Stimulated activated CD4-positive, alpha-beta T cell treated with anti-CD3 and anti-CD28 coated beads, Interleukin-1b, Interleukin-23, amount 100 ng/mL, for 48 hours (primary cell): Measurements from ENCODE around the gene PAK6.

ENCODE experiments used
- DNase-seq: peaks from one replicate; pipeline ENCODE4 v3.0.0-alpha.2; 2020

PAK6 gene

DNA sequence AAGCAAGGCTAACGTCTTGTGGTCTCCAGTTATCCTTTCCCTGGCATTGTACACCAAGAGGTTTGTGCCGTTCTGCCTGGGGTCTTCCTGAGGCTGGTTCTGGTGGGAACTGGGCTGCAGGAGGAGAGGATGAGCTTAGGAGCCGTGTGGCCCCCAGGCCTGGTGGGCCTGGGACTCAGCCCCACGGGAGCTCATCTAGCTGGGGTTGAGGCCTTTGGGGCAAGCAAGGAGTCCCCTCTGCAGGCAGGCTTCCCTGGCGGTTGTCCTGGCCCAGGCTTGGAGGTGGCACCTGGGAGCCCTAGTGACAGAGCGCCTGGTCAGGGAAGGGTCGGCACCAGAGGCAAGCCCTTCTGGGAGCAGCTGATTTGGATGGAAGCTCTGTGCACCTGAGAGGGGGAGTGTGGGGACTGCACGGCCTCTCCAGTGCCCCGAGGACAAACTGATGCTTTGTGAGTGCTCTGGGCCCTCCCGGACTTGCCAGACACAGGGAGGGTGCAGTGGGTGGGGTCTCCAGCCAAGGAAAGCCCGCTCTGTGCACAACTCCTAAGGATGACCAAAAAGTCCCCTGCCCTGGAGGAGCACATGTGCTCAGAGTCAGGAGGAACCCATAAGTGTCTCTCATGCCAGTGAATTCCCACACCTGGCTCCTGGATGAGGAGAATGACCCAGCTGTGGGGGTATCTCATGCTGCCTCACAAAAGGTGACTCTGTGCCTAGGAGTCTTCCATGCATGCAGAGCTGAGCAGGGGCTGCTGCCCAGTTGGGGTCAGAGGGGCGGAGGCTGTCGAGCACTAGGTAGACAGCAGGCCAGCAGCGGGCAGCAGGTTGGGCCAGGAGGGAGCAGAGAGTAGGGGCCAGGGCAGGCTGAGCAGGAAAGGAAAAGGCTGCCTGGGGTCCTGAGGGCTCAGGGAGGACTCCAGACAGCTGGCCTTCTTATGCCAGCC lies 2.7 kb downstream of the PAK6 start:
- no peak for DNase-seq

DNA sequence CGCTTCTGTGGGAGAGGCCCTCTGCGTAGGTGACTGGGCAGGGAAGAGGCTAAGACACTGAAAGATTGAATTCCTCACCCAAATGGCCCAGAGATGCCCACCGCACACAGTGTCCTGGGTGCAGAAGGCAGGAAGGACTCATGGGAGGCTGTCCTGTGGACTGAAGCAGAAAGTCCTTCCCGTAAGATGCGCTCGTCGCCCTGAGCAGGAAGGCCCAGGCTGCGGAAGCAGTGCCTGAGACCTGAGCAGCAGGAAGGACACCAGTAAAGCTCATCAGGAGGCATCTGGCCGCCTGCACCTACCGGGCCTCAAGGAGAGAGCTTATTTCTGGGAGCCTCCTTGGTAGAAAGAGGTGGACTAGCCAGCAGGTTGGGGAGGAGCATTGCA lies 3.3 kb downstream of the PAK6 start:
- no peak for DNase-seq

DNA sequence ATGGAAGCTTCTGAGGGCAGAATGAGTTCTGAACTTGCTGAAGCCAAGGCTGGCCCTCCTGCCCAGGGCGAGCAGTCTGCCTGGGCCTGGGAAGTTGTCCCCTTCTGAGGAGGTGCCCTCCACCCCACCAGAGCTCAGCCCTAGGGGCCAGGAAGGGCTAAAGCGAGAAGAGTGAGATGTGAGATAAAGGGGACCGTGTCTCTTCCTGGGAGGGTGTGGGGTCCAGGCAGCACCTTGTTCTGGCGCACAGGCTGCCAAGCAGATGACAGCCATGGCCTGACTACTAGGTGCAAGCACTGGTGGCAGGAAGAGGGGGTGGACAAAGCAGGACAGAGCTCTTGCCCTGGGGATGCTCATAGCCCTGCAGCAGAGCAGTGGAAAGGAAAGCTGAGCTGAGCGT lies 3.7 kb downstream of the PAK6 start:
- DNase-seq = no peak

DNA sequence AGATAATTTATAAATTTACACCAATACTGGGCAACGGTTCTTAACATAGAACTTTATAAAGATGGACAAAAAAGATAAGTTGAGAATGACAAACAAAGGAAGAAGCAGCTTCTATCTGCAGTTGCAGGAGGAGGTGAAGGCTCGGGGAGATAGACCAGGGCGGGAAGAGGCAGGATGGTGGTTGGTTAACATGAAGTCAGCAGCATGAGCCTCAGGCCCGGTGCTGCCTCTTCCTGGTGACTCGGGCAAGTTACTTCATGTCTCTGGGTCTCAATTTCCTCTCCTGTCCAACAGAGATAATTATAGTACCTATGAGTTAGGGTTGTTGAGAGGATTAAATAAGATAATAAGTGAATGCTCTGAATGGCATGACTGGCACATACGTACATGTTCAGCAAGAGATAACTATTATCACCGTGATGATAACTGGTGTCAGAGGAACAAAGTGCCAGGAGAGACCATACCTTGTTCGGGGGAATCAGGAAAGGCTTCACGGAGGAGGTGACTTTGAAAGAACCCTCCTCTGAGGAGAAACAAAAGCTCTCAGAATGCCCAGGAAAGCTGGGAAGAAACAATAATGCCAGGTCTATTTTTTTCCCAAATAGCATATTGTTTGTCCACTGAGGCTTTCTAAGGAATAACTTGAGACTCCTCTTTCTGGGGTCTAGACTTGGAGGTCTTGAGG lies 4.4 kb downstream of the PAK6 start:
- DNase-seq = no peak

DNA sequence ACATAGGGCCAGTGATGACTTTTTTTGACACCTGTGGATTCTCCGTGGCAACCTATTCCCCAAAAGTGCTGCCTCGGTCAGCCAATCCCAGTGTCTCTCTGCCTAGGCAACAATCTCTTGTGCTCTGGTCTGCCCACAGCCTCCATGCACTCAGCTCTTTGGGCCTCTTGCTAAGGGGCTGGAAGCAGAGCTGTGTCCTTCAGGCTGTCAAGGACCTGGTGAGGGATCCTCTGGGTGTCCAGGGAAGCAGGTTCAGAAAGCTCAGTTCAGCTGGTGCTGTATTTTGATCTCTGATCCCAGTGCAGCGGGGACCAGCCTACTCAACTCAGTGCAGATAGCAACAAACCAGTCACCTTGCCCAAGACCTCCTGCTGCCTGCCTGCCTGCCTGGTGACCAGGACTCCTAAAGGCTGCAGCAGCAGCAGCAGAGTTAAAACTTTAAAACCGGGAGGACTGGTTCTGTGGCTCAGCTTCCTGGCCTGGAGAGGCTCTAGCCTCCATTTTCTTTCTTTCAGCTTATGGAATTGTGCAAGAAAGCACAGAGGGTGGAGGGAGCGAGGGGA lies 6.2 kb downstream of the PAK6 start:
- no peak for DNase-seq

DNA sequence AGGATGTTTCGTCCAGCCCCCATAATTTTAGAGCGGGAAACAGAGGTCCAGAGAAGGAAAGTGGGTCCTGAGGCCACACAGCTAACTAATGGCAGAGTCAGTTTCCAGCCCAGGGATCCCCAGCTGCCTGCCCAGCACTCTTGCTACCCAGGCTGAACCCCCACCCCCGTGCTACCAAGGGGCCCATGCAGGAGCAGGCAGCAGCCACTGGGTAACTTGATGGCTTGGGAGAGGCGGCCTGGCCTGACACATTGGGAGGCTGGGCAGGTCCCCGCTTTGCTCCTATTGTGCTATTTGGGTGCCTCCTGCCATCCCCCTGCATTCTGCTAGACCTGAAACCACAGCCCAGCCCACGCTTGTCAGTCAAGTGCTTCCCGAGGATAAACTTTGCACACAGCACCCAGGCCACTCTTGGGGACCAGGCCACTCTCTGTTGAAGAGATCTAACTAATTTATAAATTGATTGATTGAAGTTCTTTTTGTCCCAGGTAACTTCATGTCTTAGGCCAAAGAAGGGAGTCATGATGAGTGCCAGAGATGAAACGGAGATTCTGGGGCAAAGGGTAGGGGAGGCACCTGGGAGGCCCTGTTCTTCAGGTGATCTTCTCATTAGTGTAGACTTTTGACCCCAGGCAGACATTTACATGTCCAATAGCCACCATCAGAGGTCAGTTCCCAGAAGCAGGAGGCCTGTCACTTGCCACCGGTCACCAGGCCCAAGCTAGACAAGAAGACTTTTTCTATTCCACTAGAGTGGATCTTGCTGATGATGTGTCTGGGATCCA lies 7.0 kb downstream of the PAK6 start:
- no peak for DNase-seq

DNA sequence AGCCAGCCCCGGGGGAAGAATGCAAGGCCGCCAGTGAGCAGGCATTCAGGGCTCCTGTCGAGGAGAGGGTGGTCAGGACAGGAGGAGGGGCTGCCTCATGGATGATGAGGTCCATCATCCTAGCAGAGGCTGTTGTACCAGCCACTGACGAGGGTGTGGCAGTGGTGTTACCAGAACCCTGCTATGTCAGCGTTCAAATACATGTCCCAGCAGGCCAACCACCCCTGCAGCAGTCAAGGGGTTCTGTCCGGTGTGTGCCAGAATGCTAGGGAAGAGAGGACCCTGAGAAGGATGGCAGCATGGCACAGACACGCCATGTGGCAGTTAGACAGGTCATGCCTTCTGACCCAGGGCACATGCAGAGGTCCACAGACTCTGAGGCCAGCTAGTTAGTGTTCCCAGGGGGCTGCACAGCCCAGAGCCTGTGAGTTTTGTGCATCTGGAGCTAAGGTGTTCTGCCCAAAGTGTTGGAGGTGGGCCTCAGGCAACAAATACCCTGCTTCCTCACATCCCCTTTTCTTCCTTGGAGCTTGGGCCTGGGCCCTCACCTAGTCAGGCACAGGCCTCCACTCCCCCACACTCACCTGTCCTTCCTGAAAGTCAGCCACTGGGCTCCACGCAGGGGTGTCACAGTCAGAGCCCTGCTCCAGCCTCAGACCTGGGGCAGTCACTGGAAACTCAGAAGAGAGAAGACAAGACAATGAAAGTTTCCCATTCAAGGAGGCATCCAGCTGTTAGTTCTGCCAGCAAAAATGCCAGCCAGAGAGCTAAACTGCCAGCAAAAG lies 7.8 kb downstream of the PAK6 start:
- DNase-seq = no peak

DNA sequence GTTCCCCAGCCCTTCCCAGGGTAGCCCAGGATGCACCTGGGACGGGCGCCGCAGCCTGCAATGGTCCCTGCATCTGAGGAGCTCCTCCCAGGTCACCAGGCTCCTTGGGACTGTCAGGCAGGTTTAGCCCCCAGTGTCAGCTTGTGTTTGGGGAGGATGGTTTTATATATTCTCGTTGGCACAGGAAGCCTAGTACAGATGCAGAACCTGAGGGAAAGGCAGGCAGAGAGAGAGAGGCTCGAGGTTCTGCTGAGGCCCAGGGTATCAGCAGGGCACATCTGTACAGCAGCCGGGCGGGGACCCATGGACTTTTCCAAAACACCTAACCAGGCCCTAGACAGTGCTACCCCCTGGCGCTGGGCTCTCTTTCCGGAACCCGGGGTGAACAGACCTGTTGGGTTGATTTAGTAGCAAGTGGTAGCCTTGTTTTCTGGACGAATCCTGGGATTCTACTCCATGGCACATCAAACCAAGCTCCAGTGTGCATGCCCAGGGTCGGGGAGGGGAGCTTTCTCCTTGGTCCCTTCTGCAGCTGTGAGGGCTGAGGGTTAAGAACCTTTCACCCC lies 8.6 kb downstream of the PAK6 start:
- DNase-seq = no peak

DNA sequence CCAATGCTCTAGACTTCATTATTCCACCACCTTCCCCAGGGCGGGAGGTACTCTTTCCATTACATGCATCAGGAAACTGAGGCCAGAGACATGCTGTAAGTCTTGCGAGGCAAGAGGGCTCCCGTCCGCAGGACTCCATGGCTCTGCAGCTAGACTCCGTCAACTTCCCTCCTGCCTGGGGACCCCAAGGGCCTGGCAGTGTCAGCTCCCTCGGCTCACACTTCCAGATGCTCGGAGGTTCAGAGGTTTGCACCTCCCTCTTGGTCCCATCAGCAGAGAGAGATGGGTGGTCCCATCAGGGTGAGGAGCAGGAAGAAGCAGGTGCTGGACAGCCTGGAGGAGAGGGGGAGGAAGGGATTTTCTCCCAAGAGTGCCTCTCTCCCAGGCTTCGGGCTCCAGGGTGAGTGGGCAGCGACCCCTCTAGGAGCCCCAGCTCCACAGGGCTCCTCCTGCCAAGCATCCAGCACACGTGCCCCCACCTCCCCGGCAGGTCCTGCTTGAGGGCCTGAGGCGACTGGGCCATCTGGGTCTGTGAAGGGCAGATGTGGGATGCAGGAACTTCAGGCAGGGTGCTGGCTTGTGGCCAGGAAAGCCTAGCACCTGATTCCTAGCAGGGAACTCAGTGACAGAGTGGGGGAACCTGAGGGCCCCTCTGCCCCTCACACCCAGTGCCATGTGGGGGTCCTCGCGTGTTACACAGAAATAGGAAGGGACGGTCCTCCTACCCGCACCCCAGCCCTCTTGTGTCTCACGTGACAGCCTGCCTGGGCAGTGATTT lies 9.3 kb downstream of the PAK6 start:
- no peak for DNase-seq

DNA sequence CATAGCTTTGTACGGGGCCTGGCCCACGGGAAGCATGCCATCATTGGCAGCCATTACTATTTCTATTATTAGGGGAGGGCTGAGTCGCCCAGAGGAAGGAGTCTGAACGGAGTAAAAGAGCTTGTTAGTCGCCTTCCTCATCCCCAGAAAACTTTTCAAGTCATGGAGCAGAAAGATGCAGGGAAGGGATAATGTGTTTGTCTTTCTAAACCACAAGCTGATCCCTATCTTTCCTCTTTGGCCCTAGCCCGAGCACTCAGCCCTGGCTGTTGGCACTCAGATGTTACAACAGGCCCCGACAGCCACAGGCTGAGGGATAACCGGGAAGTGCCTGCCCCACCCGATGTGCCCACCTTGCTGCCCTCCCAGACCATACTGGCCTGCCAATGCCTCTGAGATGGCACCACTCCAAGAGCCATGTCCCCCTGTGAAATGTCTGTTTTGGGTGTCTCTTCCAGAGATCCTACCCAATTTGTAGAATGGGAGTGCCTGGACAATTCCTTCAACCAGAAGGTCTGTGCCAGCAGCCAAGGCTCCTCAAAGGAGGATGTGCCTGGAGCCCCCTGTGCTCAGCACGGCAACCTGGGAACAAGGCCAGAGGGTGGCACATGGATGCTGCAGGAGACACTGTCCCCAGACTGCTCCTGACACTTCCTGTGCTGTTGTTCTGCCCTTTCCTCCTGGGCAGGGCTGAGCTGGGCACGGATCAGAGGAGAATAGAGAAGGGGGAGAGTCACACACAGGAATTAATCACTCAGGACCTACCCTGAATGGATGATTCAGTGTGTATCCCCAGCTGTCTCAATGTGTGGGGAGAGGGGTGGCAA lies 10.8 kb downstream of the PAK6 start:
- DNase-seq = no peak

DNA sequence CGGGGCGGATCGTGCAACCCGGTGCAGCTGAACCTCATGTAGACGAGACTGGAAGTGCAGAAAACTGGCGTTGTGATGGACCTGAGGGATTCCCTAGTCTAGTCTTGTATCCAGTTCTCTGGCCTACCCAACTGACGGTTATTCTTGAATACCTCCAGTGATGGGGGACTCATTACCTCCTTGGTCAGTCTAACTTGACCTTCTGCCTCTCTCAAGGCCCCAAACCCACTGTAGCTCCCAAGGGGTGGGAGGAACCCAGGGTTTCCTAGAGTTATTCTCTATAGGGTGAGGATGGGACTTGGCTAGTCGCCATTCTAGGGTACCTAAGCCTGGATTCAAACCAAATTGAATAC lies 11.4 kb downstream of the PAK6 start:
- no peak for DNase-seq

DNA sequence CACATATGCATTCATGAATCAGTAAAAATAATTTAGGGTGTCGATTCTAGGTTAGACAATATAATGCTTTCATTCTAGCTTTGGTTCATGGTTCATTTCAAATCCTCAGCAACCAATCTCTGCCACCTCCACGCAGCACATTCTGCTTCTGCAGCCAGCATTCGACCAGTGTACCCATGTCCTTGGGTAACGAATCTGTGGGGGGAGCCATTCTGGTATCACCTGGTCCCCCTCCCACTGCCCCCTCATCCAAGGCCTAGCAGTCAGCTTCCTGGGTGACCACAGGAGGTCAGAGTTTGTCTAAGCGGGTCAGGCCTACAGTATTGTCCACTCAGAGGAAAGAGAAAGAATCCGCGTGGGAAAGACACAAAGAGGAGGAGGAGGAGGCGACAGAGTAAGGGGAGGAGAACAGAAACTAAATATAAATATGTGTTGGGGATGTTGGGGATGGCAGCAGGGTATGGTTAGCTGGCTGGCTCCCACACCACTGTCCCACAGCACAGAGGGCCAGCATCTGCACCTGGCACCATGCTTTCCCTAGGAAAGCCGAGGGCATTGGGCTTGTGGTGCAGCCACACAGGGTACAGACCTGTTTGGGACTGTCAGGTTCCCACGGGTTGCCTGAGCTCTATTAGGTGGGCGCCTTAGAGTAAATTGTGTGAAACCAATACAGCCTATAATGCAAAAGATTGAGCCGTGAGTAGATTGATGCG lies 12.1 kb downstream of the PAK6 start:
- DNase-seq = no peak

DNA sequence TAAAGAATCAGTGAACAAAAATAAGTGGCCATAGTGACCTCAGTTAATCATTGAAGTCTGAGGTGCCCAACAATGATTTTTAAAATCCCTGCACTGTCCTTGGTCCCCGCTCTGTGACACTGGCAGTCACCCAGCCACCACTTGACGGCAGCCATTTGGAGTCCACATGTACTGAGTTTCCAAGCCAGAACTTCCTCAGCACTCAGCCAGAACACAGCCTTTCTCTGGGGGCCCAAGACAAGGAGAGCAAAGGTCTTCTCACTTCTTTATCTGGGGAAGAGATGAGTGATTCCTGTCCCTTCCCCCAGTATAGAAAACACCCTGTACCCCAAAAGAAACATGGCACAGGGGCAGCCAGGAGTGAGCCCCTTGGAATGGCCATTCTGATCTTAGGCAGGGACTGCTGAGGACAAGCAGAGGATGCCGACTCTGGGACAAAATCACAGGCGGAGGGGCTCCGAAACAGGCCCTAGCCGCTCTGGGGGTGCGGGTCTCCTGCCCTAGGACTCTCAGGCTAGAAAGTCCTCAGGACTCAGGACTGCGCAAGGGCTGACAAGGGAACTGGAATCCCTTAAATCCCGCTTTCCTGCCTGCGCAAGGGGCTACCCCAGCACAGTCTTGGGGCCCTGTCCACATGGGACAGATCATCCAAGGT lies 12.8 kb downstream of the PAK6 start:
- no peak for DNase-seq

DNA sequence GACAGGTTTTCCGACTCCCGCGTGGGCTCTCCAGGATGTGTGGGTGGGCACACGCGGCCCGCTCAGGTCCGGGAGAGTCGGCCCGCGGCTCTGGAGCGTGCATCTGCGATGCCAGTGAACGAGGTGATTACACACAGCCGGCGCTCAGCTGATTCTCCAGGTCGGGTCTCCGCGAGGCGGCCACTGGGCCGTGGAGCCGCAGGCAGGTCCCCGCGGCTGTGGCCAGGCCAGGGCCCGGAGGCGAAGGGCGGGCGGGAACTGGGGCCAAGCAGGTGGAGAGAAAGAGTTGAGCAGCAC lies 13.2 kb downstream of the PAK6 start:
- no peak for DNase-seq

DNA sequence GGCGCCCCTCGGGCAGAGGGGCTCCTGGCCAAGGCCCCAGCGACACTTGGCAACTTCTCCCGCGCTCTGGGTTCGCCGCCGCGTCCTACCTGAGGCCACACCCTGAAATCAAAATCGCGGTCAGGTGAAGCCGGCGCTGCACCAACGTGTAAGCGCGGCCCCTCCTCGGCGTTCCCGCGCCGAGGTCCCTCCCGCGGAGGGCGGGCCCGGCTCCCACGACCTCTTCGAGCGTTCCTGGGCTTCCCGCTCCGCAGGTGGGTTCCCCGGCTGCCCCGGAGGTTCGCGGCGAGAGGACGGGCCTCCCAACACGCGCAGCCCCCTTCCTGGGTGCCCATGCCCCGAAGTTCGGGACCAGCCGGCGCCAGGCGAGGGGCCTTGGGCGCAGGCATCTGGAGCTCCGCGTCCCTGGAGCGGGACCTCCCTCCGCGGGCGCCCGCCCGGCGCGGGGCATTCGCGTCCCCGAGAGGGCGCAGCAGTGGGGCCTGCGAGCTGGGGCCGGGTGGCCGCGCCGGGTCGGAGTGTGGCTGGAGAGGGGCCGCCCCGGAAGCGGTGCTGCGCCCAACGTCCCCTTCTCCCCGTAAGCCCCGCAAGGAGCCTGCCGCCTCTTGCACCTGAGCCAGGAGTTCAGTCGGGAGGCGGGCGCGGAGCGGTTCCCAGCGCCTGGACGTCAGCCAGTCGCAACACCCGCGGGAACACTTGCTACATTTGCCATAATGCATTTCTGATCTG lies 13.7 kb downstream of the PAK6 start:
- no peak for DNase-seq

DNA sequence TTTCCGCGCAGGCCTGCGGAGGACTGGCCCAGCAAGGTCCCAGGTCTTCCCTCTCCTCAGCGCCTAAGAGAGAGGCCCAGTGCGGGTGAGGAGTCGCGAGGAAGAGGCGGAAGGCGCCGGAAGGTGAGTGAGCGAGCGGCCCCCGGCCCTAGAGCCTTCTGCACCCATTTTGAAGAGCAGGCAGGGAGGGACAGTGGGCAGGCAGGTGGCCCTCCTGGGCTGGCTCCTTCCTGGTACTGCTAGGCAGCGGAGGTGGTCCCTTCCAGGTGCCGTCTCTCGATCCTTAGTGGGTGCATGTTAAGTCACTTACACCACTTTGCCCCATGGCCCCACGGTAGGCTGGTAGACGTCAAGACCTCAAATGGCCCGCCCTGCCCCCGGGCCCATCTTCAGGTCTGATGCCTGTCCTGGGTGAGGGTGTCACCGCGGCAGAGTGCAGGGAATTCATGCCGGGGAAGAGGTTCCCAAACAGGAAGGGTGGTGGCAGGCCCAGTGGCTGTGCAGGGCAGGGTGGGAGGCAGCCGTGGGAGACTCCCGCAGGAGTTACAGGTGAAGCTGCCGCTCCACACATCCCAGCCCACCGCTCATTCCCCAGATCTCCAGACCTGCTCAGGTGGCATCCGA lies 14.4 kb downstream of the PAK6 start:
- no peak for DNase-seq

DNA sequence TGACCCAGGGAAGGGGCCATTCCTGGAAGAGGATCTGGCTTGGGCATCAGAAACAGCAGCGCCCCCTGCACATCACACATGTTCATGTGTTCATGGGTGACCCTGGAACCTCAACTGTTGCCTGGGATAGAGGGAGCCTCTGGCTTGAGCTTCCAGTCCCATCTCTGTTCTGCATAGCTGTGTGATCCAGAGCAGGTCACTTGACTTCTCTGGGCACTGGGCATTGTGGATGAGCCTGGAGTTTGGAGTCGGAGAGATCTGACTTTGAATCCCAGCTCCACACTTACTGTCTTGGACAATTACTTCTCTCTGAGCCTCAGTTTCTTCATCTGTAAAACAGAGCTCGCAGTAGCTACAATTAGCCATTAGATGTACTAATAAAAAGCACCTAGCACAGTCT lies 15.6 kb downstream of the PAK6 start:
- no peak for DNase-seq

DNA sequence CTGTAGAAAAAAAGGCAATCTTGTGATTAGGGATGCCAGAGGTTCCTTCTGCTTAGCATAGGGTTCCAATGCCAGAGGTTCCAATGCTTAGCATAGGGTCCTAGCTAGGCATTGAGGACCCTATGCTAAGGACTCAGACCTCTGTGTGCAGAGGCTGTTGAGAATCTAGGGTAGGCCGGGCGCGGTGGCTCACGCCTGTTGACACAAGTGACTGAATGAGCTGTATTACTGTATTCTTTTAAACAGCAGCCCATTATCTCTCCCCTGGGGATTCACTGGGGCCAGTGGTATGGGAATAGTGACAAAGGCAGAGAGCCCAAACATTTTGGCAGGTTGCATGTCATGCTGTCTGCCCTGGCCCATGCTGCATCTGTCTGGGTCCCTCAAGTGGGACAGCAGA lies 16.2 kb downstream of the PAK6 start:
- DNase-seq = no peak
